ENCODE data around the gene CELA3A. TPM values are rescaled to one million over a fixed set of nuclear protein-coding genes. Genes with fewer than 3 reads are reported as not detected.

CELA3A gene
- not detected in 2 replicates for total RNA-seq

GRCh38 chr1:22001409-22001808 is at the start of gene CELA3A:
TSS of gene CELA3A (plus strand) at chr1:22001657. CDS start at chr1:22001675, 18 bp downstream.

GRCh38 chr1:21976703-21977239 is 24.7 kb upstream of the CELA3A start, which contains the start of gene CELA3B:
TSS of gene CELA3B (plus strand) at chr1:21977022. CDS start at chr1:21977040, 18 bp downstream.

GRCh38 chr1:22052115-22053016 is 50.9 kb downstream of the CELA3A start, which contains the start of gene CDC42:
TSS of gene CDC42 (plus strand) at chr1:22052709. CDS start at chr1:22078479, 25,770 bp downstream.

Other genes starting within 250 kb of the CELA3A start
- gene USP48, start 218.5 kb upstream of the CELA3A start, total RNA-seq, result 46.6 and 89.2 TPM in 2 replicates
- under 0.01 and 0.05 TPM in 2 replicates for gene LDLRAD2, start 189.4 kb upstream of the CELA3A start, total RNA-seq
- 578 and 953 TPM in 2 replicates for gene HSPG2, start 64.3 kb upstream of the CELA3A start, total RNA-seq
- not detected in 2 replicates for gene CELA3B, start 24.6 kb upstream of the CELA3A start, total RNA-seq
- gene CDC42, start 51.1 kb downstream of the CELA3A start, total RNA-seq, result 291 and 369 TPM in 2 replicates
- 0.05 and 0.59 TPM in 2 replicates for gene WNT4, start 141.4 kb downstream of the CELA3A start, total RNA-seq